ENCODE results near the gene AKR1E2.
A peak's percentile ranks its signal among the peaks of the same experiment; 100 is the strongest.

AKR1E2 gene

DNA sequence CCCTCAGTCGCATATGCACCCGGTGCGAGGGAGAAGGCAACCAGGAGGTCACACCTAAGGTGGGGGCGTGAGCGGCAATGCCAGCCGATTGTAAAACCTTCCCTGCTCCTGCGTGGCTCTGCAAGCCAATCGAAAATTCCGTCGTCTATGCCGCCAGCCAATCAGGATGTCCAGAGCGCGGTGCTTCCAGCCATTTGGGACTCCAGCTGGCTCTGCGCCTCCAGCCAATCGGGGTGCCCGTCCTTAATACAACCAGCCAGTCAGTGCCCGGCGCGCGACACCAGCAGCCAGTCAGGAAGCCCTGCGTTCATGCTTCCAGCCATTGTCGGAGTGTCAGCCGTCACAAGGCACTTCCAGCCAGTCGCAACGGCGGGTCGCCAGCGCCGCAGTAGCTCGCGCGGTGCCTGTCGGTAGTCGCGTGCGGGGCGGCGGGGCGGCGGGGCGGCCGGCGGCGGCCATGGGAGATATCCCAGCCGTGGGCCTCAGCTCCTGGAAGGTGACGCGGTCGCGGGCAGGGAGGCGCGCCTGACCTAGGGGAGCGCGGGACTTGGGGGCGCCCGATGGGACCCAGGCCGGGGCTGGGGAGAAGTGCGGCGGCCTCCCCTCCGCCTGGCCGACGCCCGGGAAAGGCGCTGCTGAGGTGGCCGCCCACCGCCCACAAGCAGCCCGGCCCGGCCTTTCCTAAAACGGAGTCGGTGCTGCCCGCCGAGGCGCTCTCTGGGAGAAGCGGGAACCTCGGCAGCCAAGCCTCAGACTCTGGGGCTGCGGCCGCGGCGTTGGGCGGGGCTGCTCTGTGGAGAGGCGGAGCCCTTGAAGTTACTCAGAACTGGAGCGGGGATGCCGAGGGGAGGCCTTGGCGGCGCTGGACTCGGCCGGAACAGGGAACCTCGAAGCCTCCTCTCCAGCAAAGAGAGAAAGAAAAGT, at the start of gene AKR1E2:
TSS of gene AKR1E2 (plus strand) at position 340 of the 924 bp plus-strand sequence. CDS start at position 458, 118 bp downstream.
- TF ChIP-seq, protein P1, sequence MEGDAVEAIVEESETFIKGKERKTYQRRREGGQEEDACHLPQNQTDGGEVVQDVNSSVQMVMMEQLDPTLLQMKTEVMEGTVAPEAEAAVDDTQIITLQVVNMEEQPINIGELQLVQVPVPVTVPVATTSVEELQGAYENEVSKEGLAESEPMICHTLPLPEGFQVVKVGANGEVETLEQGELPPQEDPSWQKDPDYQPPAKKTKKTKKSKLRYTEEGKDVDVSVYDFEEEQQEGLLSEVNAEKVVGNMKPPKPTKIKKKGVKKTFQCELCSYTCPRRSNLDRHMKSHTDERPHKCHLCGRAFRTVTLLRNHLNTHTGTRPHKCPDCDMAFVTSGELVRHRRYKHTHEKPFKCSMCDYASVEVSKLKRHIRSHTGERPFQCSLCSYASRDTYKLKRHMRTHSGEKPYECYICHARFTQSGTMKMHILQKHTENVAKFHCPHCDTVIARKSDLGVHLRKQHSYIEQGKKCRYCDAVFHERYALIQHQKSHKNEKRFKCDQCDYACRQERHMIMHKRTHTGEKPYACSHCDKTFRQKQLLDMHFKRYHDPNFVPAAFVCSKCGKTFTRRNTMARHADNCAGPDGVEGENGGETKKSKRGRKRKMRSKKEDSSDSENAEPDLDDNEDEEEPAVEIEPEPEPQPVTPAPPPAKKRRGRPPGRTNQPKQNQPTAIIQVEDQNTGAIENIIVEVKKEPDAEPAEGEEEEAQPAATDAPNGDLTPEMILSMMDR (IDR thresholded peaks at IDR 0.05; ENCODE audit: low read depth, low read length), result no peak
- H3K4me3 ChIP-seq (ENCODE audit: low read depth, low read length), result peak within 1 kb of the TSS; percentile 43

DNA sequence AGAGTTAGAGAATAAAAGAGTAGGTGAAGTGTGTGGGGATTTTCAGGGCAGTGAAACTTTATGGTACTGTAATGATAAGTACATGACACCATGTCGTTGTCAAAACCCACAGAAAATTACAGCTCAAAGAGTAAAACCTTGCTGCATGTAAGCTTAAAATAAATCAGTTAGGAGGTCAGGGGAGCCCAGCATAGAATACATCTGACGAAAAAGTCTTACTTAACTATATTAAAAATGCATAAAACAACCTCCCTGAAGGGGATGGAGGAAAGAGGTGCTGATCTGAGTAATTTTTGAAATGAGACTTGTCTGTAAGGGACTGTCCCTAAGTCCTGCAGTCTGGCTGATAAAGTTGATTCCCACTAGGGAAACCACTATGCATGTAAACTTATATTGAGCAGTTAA, 49.8 kb upstream of the AKR1E2 start:
- TF ChIP-seq, protein P1 (IDR thresholded peaks at IDR 0.05; ENCODE audit: low read depth, low read length), result no peak
- no peak overlapping the region for H3K4me3 ChIP-seq (ENCODE audit: low read depth, low read length)

DNA sequence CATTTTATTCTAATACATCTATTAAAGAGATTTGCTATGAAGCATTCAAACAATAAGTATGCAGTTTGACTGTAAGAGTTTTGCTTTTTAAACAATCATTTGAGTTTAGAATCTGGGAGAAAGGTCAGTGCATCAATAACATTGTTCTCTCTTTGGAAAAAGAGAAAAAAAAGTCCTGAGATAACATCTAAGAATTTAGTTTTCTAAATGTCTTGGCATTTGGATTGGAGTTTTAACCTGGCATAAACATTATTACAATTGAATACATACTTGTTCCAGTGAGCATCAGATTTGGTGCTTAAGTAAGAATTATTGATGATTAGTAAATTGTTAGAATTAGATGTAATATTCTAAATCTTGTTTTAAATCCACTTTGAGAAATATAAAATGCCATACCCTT, 47.2 kb upstream of the AKR1E2 start:
- TF ChIP-seq, protein P1 (IDR thresholded peaks at IDR 0.05; ENCODE audit: low read depth, low read length), result no peak
- no peak overlapping the region for H3K4me3 ChIP-seq (ENCODE audit: low read depth, low read length)

DNA sequence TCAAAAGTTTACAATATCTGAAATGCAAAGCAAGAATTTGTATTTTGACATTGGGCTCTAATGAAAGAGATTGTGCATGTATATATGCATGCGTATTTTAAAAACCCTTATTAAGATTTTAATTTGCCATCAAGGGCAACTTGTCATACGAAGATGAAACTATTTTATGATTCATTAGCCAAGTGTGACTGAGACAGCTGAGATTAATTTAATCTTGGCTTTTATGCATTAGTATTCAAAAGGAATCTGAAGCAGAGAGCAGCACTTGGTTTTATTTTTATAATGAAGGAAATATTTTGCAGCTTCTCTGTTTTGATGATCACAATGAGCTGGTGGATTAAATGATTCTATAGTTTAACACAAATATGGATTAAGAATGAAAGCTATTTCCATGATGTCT, 45.9 kb upstream of the AKR1E2 start:
- TF ChIP-seq, protein P1 (IDR thresholded peaks at IDR 0.05; ENCODE audit: low read depth, low read length), result no peak
- H3K4me3 ChIP-seq (ENCODE audit: low read depth, low read length), result no peak overlapping the region

DNA sequence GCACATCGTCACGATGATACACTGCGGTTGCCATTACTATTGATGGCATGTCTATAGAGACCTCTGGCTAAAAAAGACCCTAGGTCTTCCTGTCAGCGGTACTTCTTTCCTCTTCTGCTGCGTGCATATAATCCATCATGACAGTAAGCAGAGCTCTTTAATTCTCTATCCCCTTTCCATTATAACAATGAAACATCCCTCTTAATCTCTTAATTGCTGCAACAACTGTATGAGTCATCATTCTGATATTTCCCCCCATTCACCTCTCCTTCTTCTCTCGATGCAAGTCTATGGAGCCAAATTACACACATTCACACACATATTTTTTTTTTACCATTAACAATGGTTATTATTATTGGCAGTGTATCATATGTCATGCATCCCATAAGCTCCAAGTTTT, 45.2 kb upstream of the AKR1E2 start:
- TF ChIP-seq, protein P1 (IDR thresholded peaks at IDR 0.05; ENCODE audit: low read depth, low read length), result no peak
- H3K4me3 ChIP-seq (ENCODE audit: low read depth, low read length), result no peak overlapping the region

DNA sequence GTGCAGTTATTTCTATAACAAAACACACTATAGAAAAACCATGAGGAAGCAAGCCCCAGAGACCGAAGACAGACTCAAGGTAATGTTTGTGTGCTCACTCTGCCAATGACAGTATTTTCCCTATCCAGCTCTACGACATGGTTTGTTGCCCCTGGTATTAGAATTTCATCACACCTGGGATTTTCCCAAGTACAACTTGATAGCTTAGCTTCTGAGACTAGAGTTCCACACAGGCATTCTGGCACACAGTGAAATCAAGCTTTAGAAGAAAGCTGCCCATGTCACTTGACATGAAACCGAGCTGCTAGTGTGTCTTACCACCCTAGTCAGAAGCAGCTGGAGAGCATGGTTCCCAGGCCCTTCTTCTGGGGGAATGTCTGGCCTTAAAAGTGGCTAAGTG, 44.1 kb upstream of the AKR1E2 start:
- TF ChIP-seq, protein P1 (IDR thresholded peaks at IDR 0.05; ENCODE audit: low read depth, low read length), result no peak
- no peak overlapping the region for H3K4me3 ChIP-seq (ENCODE audit: low read depth, low read length)

DNA sequence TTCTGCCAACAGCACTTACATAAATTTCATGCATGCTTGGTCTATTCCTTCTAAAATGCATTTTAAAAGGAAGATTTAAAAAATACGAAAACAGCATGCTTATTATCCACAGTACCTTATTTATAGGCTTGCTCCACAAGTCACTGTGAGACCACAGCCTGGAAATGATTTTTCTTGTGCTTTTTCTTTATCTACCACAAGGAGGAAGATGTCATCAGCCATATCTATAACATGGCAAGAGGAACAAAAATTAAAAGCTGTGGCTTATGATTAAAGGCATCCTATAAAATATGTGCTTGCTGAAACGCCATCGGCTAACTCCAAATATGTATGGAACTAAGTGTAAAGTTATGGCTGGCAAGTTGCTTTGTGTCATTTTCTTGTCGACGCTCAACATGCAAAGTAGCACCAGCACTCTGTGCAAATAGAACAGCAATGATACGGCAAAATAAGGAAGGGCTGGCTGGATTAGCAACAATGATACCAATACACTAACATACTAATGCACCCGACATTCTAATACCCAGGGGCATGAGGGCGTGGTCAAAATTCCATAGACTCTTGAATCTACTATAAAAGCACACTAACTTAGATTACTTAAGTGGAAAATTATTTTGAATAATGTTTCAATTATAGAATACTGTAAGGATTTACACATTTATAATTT, 41.2 kb upstream of the AKR1E2 start:
- TF ChIP-seq, protein P1 (IDR thresholded peaks at IDR 0.05; ENCODE audit: low read depth, low read length), result no peak
- H3K4me3 ChIP-seq (ENCODE audit: low read depth, low read length), result no peak overlapping the region

All from WI38 (cell line).